Cardiac muscle cell (in vitro differentiated cells and primary cell): ENCODE measurements around the gene ST6GALNAC2. TPM values are rescaled to one million over a fixed set of nuclear protein-coding genes. Genes with fewer than 3 reads are reported as not detected.

Source experiments
- DNase-seq, 2 donors: peaks; one replicate each; pipeline versions ENCODE4 v3.0.0 to v3.0.0-alpha.2; 2010 to 2017; ENCODE audit warnings: low read depth in 1 of 2, low spot score in 1 of 2
- H3K27ac ChIP-seq: fragments of 200-600 bp; sonication (generic); 2 replicates; pipeline ENCODE4 v1.5.1; 2016
- H3K27me3 ChIP-seq: fragments of 200-600 bp; sonication (generic); 2 replicates; pipeline ENCODE4 v1.6.0; 2016; ENCODE audit warnings: control low read depth
- H3K36me3 ChIP-seq: fragments of 200-600 bp; sonication (generic); 2 replicates; pipeline ENCODE4 v1.5.1; 2016; ENCODE audit warnings: control low read depth
- H3K4me1 ChIP-seq: fragments of 200-600 bp; sonication (generic); 2 replicates; pipeline ENCODE4 v1.8.1; 2017; ENCODE audit warnings: low read depth, mild to moderate bottlenecking, mixed run types
- H3K4me3 ChIP-seq: fragments of 200-600 bp; sonication (generic); 2 replicates; pipeline ENCODE4 v1.5.1; 2016; ENCODE audit warnings: mild to moderate bottlenecking
- H3K9me3 ChIP-seq: fragments of 200-600 bp; sonication (generic); 2 replicates; pipeline ENCODE4 v1.5.1; 2017; ENCODE audit warnings: low read depth, mild to moderate bottlenecking, control low read depth
- polyA plus RNA-seq: library from polyadenylated mRNA; unstranded; fragments of >200 nt; fragmentation: Nextera tagmentation; extraction: Ambion mirVana; gene quantifications from 2 replicates; pipeline ENCODE4 v1.2.1, GENCODE V29; 2016
- total RNA-seq: library from RNA; depleted of rRNA; stranded (reverse); fragments of >200 nt; gene quantifications from 2 replicates; pipeline ENCODE4 v1.2.3, GENCODE V29; 2016
- TF ChIP-seq, protein P1 (sequence below): IDR thresholded peaks from 2 replicates; pipeline ENCODE4 v1.5.1; 2012; ENCODE audit warnings: low read depth, mild to moderate bottlenecking, low read length

ST6GALNAC2 gene
- total and polyA plus RNA-seq, 2 experiments from 2014 or later: 0.88 to 1.0 TPM

DNA sequence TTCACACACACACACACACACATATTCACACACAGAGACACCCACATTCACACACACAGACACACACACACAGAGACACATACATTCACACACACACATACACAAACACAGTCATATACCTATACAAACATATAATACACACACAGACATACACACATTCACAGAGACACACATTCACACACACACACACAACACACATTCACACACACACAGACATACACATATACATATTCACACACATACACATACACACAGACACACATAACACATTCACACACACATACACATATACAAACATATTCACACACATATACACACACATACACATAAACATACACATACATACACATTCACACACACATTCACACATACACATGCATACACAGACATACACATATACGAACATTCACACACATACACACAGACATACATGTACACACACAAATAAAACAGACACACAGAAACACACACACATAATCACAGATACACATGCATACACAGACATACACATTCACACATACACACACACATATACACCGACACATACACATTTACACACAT is 37.9 kb downstream of the ST6GALNAC2 start:
- Histone ChIP-seq H3K9me3 (no peaks in the 10 kb centered on the region), H3K27ac (no peak overlapping the region), H3K36me3 (no peaks in the 10 kb centered on the region), H3K4me3 (no peak overlapping the region), H3K27me3 (no peaks in the 10 kb centered on the region), H3K4me1 (peaks cover 40% of the 10 kb centered on the region)
- TF ChIP-seq, protein P1, sequence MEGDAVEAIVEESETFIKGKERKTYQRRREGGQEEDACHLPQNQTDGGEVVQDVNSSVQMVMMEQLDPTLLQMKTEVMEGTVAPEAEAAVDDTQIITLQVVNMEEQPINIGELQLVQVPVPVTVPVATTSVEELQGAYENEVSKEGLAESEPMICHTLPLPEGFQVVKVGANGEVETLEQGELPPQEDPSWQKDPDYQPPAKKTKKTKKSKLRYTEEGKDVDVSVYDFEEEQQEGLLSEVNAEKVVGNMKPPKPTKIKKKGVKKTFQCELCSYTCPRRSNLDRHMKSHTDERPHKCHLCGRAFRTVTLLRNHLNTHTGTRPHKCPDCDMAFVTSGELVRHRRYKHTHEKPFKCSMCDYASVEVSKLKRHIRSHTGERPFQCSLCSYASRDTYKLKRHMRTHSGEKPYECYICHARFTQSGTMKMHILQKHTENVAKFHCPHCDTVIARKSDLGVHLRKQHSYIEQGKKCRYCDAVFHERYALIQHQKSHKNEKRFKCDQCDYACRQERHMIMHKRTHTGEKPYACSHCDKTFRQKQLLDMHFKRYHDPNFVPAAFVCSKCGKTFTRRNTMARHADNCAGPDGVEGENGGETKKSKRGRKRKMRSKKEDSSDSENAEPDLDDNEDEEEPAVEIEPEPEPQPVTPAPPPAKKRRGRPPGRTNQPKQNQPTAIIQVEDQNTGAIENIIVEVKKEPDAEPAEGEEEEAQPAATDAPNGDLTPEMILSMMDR: no peak
- no peak for DNase-seq

DNA sequence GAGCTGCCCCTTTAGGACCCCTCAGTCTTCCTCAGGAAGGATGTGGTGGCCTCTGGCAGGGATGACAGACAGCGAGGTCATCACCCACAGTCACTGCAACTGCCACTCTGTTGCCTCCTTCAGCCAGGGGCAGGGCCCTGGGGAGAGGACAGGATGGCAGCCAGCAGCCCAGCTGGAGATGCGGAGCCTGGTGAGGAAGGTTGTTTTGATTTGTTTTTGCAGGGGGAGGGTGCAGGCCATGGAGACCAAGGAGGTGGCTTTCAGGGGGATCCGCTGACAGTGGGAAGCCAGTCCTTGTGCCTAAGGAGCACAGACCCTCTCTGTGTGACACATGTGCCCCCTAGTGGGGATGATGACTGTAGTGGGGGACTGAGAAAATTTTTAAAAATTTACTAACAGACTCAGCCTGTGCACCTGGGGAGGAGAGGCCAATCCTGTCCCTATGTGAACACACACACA is 38.4 kb downstream of the ST6GALNAC2 start:
- Histone ChIP-seq H3K4me3 (no peak overlapping the region), H3K27ac (no peak overlapping the region), H3K4me1 (peaks cover 40% of the 10 kb centered on the region), H3K9me3 (no peaks in the 10 kb centered on the region), H3K27me3 (no peaks in the 10 kb centered on the region), H3K36me3 (no peaks in the 10 kb centered on the region)
- DNase-seq: peak; percentile 80 to 81
- TF ChIP-seq, protein P1: peak; percentile 73

DNA sequence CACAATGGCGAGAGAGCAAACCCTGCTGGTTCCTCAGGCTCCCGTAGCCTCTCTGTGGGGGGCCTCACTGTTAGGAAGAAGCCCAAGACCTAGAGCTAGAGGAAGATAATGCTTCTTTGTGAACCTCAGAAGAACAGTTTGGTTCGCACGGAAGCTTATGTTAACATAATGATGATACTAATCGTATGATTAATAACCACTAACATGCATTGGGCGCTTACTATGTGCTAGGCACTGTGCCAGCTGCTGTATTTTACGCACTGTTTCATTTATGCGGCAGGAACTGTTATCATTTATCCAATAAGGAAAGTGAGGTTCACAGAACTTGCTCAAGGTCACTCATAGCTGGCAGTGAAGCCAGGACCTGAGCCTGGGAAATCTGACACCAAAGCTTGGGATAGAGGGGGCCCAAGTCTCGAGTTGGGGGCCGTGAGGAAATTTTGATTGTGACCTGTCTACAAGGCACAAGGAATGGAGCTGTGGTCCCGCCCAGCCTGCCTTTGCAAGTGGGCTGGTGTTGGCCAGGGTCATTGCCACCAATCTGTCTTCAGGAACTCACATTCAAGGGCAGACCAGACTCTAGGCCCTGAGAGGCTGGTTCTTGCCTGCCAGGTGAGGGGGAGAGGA is 39.0 kb downstream of the ST6GALNAC2 start:
- H3K27ac ChIP-seq: no peak overlapping the region
- H3K36me3 ChIP-seq: no peaks in the 10 kb centered on the region
- peaks cover 40% of the 10 kb centered on the region for H3K4me1 ChIP-seq
- H3K27me3 ChIP-seq: no peaks in the 10 kb centered on the region
- DNase-seq: peak in 1 of 2 donors; percentile 90
- TF ChIP-seq, protein P1: no peak
- no peak overlapping the region for H3K4me3 ChIP-seq
- H3K9me3 ChIP-seq: no peaks in the 10 kb centered on the region

DNA sequence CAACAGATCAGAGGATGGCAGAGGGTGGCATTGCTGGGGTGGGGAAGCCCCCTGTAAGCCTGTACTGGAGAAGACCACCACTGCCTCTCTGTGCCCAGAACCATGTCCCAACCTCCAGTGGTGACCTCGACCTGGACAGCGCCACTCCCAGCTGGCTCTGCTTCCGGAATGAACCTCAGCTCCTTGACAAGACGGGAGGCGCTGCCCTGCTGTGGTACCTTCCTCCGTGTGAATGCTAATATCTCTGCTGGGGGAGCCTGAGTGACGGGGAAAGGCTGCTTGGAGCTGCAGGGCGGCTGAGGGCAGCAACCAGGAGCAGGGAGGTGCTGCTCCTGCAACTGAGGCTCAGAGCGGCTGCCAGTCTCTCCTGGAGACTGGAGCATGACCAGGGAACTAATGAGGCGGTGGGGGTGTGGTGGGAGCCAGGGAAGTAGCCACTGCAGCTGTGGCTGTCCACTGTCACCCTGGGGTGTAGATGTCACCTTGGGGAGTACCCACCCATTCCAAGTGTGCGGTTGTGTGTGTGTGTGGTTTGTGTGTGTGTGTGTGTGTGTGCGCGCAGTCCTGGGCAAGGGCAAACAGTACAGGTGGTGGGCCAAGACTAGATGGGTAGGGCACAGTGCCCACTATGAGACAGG is 39.6 kb downstream of the ST6GALNAC2 start:
- H3K27me3 ChIP-seq: no peaks in the 10 kb centered on the region
- DNase-seq: no peak
- H3K36me3 ChIP-seq: no peaks in the 10 kb centered on the region
- TF ChIP-seq, protein P1: no peak
- no peak overlapping the region for H3K4me3 ChIP-seq
- H3K27ac ChIP-seq: no peak overlapping the region
- H3K9me3 ChIP-seq: no peaks in the 10 kb centered on the region
- peaks cover 38% of the 10 kb centered on the region for H3K4me1 ChIP-seq

DNA sequence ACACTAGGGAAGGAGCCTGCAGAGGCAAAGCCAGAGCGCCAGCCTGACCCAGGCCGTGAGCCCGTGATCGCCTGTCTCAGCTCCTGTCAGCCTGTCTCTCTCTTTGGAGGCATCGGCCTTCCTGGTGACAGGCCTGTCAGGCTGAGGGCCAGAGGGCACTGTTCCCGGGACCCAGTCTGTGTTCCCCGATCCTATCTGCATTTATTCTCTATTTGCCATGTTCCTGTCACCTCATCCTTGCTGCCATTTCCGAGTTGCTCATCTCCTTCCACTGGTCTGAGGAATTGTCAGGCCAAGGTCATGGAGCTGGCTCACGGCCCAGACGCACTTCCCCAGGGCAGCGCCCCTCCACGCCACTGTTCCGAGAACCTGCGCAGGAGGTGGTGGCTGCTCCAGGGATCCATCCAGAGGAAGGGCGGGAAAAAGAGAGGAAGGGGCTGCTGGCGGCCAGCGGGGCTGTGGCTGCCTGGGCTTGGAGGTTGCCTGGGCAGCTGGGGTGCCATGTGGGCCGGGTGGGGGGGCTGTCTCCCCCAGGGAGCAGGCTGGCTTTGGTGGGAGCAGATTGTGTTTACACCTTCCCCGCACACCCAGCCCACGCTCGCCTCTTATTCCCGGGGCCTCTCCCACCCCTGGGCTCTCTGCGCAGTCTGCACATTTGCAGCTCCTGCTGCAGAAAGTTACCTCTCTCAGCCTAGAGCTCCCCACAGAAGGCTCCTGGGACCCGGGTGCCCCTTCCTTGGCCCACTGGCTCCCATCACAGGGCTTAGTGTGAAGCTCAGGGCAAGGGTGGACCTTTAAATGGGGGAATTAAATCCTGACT is 40.9 kb downstream of the ST6GALNAC2 start:
- no peak overlapping the region for H3K4me3 ChIP-seq
- TF ChIP-seq, protein P1: no peak
- H3K36me3 ChIP-seq: no peaks in the 10 kb centered on the region
- H3K4me1 ChIP-seq: peaks cover 38% of the 10 kb centered on the region
- H3K27ac ChIP-seq: peak overlapping the region; percentile 49
- no peak for DNase-seq
- H3K9me3 ChIP-seq: no peaks in the 10 kb centered on the region
- H3K27me3 ChIP-seq: no peaks in the 10 kb centered on the region
